HG03460 (cell line): ENCODE results near the gene TMEM175.
"Not testable (repeated sequence)": the region's sequence is repeated elsewhere in the genome, so short reads cannot be mapped to it uniquely, and the experiment has no call there.

Experiments
- ATAC-seq: cut with Tn5 transposase; IDR thresholded peaks from one replicate; pipeline ENCODE4 v1.9.1; 2021; ENCODE audit not compliant: unreplicated experiment

TMEM175 gene

DNA sequence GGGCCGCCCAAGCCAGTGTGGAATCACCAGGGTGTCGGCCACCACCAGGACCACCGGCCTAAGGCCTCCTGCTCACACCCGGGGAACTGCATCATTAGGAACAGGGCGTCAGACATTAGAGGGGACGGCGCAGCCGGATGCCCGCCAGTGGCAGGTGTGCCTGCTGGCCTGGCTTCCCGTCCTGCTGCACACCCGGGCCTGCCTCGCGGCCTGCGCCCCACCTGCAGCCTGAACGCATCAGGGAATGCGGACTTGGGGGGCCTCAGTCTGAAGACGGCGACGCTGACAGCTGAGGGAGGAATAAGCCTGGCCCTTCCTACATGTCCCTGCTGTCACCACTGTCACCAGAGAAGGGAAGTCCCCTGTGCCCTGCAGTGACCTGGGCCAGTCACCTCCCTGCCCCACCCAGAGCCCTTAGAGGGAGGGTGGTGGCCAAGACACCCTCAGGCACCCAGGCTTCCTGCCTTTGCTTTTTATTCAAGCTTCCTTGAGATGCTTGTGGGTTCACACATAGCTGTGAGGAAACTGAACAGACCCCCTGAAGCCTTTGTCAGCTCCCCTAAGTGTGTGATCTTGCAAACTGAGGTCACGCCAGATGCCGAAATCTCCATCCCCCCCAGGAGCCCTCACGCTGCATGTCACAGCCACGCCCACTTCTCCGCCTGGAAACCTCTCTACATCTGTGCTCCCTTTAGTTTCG is 37.9 kb downstream of the TMEM175 start:
- no peak for ATAC-seq

DNA sequence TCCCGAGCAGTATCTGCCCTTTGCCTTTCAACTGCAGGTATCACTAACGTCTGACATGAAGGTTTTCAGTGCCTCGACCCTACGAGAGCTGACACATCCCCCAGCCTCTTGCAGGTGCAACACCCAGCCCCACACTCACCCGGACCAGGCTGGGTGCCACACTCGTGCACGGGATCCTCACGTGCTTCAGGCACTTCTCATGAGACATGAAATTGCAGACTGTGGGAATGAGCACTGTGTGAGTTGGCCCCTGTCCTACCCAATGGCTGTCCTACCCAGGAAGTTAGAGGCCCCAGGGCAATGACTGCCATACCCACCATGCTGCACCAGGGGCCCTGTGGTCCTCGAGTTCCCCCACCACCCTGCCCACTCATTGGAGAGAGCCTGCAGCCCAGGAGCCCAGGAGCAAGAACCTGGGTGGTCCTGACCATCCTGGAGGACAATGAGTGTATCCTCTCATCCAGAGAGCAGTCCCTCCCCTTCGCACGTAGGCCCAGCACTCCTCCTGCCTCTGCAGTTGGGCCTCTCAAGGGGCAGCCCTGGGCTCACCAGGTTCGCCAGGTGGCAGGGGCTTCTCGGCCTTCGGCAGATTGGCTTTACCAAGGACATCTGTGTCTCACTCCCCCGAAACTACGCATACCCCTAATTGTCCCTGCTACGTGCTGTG is 38.7 kb downstream of the TMEM175 start:
- no peak for ATAC-seq

DNA sequence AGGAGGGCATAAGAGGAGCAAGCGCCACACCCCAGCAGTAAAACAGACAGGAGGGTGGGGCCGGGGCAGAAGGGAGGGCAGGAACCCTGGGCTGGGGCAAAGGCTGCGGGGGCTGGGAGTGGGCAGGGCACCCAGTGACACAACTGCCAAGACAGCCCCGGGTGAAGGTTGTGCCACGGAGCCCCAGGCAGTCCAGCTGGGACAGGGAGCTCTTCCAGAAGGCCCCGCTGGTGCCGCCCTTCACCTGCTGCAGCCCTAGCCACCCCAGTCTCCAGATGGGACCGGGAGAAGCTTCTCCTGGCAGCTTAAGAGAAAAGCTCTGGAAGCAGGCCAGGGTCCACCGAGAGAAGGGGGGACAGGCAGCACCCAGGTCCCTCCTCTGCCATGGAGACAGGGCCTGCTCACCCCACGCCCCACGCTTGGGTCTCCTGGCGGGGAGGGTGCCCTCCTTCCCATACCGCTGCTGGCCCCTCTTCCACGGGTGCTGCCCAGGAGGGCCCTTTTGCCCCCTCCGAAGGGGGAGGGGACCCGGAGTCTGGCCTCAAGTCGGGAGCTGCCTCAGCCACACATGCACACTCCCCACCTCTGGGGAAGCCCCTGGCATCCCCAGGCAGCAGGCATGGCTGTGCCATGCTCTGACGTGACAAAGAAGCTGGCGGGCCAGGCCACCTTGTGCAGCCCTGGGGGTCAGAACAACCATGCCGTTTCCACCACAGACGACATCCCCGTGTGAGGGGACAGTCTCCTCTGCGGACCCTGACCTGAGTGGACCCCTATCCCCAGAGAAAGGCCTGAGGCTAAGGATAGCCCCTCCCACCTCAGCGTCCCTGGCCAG is 39.6 kb downstream of the TMEM175 start:
- no peak for ATAC-seq

DNA sequence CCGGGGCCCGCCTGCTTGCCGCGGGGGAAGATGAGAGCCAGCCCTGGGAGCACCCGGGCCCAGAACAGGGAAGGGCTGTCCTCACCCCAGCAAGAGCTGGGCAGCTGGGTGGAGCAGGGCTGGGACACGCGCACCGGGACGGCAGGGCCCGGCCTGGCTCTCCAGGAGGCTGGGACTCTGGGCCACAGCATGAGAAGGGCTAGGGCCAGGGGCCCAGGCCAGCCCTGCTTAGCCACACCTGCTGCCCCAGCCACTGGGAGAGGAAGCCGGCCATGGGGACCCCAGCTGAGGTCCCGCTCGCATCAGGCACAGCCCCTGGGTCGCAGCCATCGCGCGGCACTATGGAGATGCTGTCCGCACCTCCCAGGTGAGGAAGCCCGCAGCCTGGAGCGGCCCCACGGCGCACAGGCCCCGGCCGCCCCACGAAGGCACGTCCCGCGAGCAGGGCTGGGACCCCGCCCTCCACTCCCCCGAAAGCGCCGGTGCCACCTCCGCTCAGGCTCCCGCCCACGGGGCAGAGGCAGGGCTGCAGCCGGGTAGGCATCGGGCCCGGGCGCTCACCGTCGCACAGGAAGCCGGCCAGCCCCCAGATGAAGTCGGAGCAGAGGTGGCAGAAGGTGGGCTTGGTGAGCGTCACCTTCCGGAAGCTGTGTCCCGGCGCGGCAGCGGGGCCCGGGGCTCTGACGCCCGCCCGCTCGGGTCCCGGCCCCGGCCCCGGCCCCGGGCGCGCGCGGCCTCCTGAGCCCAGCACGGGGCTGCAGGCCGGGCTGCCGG is 40.6 kb downstream of the TMEM175 start:
- ATAC-seq, result peak; percentile 39

DNA sequence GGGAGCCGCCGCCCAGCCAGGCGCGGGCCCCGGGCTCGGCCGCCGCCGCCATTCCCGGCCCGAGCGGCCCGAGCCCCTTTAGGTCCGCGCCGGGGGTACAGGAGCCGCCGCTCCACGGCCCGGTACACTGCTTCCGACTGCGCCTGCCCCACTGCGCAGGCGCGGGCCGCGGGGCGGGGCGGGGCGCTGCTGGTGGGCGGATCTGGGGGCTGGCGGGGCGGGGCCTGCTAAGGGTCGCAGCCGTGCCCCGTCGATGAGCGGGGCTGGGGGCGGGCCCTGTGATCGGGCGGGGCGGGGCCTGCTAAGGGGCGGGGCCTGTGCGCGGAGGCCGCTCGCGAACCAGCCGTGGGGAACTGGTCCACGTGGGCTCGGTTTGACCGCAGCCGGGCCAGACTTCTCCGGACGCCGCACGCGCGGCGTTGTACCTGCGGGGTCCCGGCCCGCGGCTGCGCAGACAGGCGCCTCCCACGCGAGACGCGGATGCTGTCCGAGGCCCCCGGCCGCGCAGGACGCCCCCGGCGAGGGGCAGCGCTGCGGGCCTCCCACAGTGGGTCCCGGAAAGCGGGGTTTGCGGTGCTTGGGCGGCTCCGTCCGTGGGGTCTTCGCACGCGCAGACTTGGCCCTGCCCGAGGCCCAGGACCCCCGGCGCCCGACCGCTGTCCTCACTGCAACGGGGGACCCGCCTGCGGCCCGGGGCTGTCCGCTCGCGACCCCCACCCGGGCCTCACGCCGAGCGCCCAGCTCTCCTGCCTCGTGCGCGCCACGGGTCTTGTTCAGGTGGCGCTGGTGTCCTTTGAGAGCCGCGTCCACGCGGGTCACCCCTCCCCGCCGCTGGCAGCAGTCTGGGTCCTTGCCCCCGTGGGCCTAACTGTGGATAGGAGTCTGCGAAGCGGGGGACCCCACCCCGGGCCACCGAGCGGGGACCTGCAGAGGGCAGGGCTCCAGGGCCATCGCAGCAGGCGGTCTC is 41.5 kb downstream of the TMEM175 start, which contains the start of gene DGKQ:
Gene DGKQ, minus strand, starts transcription at position 139 of the 967 bp plus-strand sequence. Its CDS starts 87 bp downstream, at position 52.
- ATAC-seq, result peak; percentile 51

DNA sequence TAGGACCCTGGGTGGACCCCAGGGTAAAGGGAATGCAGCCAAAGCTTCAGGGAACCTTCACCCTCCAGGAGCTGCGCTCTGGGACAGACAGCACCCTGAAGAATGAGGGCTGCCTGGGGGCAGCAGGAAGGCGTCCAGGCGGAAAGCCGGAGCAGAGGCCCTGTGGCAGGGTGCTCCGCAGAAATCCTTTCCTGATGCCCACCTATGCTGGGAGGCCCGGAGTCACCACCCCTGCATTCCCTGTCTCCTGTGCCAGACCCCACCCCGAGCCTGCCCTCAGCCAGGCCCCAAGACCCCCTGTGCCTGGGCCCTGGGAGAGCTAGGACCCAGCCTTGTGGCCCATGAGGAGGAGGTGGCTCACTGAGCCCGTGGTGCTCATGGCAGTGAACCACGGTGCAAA is 42.4 kb downstream of the TMEM175 start:
- no peak for ATAC-seq

DNA sequence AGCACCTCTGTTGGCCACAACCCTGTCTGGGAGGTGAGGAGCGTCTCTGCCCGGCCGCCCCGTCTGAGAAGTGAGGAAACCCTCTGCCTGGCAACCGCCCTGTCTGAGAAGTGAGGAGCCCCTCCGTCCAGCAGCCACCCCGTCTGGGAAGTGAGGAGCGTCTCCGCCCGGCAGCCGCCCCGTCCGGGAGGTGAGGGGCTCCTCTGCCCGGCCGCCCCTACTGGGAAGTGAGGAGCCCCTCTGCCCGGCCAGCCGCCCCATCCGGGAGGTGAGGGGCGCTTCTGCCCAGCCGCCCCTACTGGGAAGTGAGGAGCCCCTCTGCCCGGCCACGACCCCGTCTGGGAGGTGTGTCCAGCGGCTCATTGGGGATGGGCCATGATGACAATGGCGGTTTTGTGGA is 43.8 kb downstream of the TMEM175 start:
- not testable (repeated sequence) for ATAC-seq

DNA sequence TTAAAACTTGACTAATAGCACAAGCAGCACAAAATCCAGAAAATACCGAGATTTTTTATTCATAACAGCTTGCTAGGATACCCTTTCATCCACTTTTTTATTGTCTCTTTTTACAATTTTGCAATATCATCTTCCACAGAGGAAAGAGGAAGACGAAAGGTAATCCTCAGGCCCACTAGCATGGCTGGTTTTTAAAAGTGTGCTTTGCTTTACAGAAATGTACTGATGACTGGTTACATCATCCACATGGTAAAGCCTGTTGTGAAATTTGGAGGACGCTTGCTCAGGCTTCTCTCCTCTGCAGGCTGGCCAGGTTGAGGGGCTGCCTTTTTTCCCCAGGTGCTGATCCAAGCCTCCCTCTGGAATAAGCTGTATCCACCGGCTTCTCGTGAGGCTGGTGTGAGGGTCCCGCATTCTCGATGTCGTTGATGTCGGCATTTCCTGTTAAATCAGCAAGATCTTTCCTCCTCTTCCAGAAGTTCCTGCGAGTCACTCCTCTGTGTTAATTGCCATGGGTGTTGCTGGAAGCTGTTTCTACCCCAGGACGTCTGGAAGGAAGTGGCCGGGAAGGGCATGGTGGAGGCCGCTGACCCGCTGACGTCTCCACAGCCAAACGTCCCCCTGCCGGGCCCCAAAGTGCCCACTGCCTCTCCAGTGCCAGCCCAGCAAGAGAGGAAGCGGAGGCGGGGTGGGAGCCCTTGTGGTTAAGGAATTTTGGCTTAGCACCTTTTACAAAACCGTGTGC is 46.9 kb downstream of the TMEM175 start:
- no peak for ATAC-seq

DNA sequence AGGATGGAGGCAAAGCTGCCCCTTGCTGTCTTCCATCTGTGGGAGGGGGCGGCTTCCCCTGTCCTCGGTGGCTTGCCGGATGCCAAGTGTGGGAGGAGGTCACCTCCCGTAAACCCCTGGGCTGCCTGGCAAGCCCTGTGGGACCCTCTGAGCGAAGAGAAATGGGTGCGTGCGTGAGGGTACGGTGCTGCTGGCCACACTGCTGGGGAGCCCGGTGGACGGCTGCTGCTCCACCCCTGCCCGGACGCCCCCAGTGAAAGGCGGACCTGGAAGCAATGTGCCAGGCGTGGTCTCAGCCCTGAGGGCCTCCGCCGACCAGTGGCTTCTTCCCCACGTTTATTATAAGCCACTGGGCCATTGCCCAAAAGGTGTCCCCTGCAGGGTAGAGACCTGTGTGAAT is 50.0 kb downstream of the TMEM175 start:
- no peak for ATAC-seq

DNA sequence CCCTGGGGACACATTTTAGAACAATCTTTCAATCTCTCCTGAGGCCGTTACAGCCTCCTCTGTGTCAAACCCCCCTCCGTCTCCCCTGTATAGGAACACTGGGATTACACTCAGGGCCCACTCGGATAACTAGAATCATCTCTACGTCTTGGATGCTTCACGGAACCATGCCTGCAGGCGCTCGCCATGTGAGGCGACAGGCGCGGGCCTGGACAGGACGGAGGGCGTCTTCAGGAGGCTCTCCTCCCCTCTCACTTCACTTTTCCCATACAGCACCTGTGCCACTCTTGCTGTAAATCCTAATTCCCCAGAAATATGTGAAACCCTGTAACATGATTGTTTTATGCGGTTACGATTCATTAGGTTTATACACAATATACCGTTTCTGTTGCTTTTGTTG is 50.6 kb downstream of the TMEM175 start:
- no peak for ATAC-seq

DNA sequence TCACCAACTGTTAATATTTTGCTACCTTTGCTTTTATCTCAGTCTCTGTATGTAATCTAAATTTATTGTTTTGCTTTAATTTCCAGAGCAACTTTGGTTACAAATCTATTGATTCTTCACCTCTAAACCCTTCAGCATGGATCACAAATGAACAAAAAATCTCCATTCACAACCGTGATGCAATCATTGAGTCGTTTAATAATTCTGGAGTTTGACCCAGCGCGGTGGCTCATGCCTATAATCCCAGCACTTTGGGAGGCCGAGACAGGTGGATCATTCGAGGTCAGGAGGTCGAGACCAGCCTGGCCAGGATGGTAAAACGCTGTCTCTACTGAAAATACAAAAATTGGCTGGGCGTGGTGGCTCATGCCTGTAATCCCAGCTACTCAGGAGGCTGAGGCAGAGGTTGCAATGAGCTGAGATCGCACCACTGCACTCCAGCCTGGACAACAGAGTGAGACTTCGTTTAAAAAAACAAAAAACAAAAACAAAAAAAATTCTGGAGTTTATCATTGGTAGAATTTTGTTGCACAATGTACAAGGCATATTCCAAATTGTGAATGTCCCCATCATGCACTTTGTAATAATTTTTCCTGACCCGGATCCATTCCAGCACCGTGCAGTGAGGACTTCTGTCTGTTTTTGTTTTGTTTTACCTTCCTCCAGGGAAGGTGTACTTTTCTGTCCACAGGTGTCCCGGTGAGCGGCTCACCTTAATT is 52.2 kb downstream of the TMEM175 start:
- no peak for ATAC-seq

DNA sequence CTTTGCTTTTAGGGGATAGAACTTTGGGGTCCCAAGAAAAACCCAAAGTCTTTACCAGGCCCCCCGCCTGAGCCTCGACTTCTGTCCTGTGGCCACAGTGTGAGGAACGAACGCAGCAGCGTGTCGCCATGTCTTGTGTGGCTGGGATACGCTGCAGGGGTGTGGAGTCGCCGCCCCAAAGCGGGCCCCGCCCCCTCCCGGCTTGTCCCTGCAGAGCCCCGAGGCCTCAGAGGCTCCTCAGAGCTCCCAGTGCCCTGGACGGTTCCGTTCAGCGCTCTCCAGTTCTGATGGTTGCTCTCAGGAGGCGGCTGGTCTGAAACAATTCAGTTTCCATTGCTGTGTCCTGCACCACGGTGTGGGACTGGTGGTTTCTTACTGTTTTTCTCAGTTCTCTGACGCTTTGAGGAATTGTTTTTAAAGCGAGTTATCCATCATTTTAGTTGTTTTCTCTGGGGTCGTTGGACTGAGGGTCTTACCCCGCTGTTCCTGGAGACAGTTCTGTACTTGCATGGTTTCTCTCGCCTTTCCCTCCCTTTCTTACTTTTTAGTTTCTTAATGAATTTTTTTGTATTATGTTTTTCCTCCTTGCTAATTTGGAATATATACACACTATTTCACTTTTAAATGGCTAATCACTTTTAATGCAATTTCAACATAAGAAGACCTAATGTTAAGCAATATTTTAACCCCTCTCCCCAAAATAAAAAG is 53.0 kb downstream of the TMEM175 start:
- no peak for ATAC-seq

DNA sequence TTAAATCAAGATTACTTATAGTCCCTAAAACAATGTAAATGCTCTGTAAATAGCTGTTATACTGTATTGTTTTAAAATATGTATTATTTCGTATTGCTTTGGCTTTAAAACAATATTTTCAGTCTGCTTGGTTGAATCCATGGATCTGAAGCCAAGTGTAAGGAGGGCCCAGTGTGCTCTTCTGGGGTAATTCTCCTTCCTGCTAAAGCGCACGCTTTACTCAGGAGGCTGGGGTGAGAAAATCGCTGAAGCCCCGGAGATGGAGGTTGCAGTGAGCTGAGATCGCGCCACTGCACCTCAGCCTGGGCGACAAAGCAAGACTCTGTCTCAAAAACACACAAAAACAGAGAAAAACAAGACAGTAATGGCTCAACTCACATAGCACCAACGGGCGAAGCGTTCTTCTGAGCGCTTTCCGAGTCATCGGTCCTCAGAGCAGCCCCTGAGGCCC is 54.2 kb downstream of the TMEM175 start:
- ATAC-seq, result no peak

DNA sequence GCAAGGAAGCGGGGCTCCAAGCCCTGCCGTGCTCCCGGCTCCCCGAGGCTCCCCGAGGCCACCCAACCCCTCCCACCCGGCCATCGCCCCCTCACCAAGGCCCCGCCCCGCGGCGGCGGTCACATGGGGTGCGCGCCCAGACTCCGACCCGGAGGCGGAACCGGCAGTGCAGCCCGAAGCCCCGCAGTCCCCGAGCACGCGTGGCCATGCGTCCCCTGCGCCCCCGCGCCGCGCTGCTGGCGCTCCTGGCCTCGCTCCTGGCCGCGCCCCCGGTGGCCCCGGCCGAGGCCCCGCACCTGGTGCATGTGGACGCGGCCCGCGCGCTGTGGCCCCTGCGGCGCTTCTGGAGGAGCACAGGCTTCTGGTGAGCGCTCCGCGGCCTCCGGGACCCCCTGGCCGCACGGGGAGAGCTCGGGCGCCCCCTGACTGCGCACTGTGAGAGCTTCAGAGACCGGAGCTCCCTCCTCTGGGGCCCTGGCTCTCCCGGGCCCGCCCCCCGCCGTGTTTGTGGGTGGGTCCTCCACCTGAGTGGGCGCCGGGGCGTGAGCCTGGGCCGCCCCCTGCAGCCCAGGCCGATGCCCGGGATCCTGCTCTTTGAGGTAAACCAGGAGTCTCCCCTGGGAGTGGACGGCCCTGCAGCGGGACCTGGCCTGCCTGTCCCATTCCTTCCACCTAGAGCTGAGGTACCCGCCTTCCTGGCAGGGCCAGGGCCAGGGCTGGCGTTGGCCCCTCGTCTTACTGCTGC is 54.8 kb downstream of the TMEM175 start, which contains the start of gene IDUA:
Gene IDUA, plus strand, starts transcription at position 166 of the 745 bp plus-strand sequence. Its CDS starts 41 bp downstream, at position 207.
- peak; percentile 78 for ATAC-seq

DNA sequence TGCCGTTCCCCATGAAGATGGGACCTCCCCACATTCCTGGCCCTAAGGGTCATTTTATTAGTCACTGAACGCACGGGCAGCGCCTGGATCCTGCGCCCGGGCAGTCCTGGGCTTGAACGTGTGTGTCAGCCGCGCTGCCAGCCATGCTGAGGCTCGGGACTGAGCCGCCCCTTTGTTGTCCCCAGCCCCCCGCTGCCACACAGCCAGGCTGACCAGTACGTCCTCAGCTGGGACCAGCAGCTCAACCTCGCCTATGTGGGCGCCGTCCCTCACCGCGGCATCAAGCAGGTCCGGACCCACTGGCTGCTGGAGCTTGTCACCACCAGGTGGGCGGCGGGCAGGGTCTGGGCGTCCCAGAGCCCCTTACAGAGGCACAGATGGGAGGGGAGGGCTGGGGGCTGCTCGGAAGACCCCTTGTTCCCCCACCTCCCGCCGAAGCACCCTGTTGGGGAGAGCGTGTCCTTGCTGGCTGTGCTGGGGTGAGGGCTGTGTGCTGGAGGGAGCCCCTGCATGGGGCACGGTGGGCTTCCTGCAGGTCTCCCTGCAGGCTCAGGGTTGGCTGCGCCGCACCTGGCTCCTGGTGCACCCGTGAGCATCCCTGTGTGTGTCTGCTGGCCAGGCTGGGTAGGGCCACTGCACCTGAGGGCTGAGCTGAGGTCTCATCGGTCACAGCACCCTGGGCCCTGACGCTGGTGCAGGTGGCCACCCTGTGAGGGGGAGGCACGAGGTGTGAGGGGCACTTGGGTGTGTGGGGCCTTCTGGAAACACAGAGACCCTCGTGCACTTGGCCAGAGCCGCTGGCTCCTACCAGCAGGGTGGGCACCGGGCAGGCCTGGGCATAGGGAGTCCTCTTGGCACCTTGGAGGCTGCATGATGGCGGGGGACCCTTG is 55.6 kb downstream of the TMEM175 start:
- no peak for ATAC-seq
